HG03571 (cell line): ENCODE results near the gene CIAO2A.

Experiments
- ATAC-seq: cut with Tn5 transposase; IDR thresholded peaks from one replicate; pipeline ENCODE4 v1.9.1; 2021; ENCODE audit not compliant: unreplicated experiment

Gene CIAO2A

GRCh38 chr15:64045101-64045435 lies 48.6 kb downstream of the CIAO2A start:
- ATAC-seq, result no peak

DNA sequence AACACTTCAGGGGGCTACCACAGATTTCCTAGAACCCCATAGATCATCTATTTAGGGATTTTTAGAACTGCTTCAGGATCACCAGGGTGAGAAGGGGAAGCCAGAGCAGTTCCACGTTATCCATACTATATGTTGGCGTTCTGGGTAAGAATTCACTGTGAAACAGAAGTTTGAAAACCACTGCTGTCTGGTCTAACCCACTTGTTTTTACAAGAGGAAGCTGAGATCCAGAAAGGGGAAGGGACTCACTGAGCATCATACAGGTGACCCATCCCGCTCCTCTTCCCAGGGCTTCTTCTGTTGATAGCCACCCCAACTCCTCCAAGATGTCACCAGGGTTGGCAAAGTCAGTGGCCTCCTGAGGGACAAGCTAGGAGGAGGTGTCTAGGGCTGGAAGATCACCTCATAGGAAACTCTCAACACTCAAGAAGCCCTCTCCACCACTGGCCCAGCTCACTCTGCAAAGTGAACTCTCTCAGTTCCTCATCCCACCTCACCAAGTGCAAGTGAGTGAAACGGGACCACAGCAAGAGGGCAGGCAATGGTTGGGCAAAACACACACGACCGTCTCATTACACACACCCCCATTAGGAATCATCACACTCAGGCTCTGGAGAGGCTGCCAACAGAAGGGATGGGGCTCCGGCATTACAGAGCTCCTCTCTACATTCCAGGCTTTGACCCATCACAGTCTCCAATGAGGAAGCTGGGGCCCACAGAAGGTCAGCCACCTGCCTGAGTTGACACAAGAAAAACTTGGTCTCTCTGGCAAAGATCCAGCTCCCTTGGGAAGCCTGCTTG lies 49.1 kb downstream of the CIAO2A start:
- ATAC-seq, result no peak

- no peak for ATAC-seq
These were observed 54.6 kb downstream of the CIAO2A start for GRCh38 chr15:64038878-64039610.

DNA sequence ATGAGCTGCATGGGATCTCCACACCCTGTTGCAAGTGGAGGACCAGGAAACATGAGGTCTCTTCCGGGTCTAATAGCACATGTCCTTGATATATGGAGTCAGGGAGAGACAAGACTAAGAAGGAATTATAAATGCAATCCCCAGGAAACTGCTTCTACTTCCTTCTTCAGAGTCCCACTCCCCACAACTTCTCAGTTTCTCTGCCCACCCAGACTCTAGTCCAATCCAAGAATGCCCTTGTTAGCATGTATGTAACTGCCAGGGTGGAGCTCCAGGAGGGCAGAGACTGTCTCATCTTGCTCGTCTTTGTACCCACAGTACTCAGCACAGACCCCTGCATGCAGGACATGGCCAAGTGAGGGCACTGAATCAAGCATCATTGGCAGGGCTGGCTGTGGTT lies 55.7 kb downstream of the CIAO2A start:
- ATAC-seq, result no peak

DNA sequence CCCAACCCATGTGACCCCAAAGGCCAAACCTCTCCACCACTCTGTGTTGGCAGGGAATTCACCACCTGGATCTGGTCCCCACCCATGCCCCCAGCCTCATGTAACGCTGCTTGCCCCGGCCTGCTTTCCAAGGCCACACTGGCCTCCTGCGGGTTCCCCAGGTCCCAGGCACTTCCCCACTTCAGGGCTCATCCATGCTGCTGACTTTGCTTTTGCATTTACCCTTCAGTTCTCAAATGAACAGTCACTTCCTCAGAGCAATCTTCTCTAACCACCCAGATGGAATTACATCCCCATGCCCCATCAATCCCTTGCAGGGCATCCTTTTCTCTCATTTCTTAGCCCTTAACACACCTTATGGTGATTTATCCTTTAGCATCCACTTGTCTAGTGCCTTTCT lies 56.5 kb downstream of the CIAO2A start:
- no peak for ATAC-seq

GRCh38 chr15:64035525-64035924 lies 58.1 kb downstream of the CIAO2A start:
- no peak for ATAC-seq

- no peak for ATAC-seq
These were observed 59.1 kb downstream of the CIAO2A start for GRCh38 chr15:64034519-64034918.

- ATAC-seq, result no peak
These were observed 61.3 kb downstream of the CIAO2A start for GRCh38 chr15:64032329-64032728.

GRCh38 chr15:64030123-64030522 lies 63.5 kb downstream of the CIAO2A start:
- ATAC-seq, result no peak

- ATAC-seq, result no peak
These were observed 64.0 kb downstream of the CIAO2A start for GRCh38 chr15:64029633-64030032.

- no peak for ATAC-seq
These were observed 64.5 kb downstream of the CIAO2A start for GRCh38 chr15:64029110-64029509.

DNA sequence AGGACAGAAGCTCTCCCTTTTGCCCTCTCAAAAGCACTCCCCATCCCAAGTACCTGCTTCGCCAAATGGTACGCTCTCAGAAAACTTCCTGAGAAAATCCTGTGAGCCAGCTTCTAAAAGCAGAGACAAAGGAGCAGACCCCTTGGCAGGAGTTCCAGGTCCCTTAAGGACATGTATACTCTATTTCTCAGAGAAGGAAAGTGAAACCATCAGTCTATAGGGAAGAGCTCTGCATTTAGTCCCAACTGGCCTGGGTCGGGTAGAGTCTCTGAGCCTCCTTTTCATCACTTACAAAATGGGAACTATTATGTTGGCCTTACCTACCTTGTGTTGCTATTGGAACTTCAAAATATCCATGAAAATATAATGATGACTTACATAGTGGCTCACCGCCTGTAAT lies 67.0 kb downstream of the CIAO2A start:
- no peak for ATAC-seq

GRCh38 chr15:64024172-64025050 lies 69.2 kb downstream of the CIAO2A start:
- no peak for ATAC-seq

GRCh38 chr15:64023220-64023619 lies 70.4 kb downstream of the CIAO2A start:
- no peak for ATAC-seq

DNA sequence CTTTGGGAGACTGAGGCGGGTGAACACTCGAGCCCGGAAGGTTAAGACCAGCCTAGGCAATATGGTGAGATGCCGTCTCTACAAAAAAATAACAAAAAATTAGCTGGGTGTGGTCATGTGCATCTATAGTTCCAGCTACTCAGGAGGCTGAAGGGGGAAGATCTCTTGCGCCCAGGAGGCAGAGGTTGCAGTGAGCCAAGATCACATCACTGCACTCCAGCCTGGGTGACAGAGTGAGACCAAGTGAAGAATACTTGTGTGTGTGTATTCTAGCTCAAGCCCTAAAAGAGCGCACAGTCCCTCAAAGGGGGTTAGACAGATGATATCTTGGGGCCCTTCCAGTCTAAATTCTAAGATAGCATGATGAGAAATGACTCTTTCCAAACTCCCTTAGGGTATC lies 71.1 kb downstream of the CIAO2A start:
- no peak for ATAC-seq
